SKM-1 treated with dmso at 0.1 percent for 144 hours (cell line): Measurements from ENCODE around the gene UGT1A10.
"Not testable (repeated sequence)": the region's sequence is repeated elsewhere in the genome, so short reads cannot be mapped to it uniquely, and the experiment has no call there.

Experiments
- DNase-seq: peaks from one replicate; lab custom pipeline; 2025; ENCODE audit not compliant: unreplicated experiment; lab: John Stamatoyannopoulos, UW

UGT1A10 gene

GRCh38 chr2:233655043-233655442, 18.8 kb downstream of the UGT1A10 start:
- no peak for DNase-seq

- not testable (repeated sequence) for DNase-seq
These were observed 19.7 kb downstream of the UGT1A10 start for GRCh38 chr2:233655943-233656342.

GRCh38 chr2:233656443-233656842, 20.2 kb downstream of the UGT1A10 start:
- DNase-seq: no peak

- no peak for DNase-seq
These were observed 22.4 kb downstream of the UGT1A10 start for GRCh38 chr2:233658610-233659009.

GRCh38 chr2:233663911-233664310, 27.7 kb downstream of the UGT1A10 start:
- DNase-seq: no peak

GRCh38 chr2:233668605-233669260, 32.5 kb downstream of the UGT1A10 start:
- no peak for DNase-seq

GRCh38 chr2:233671290-233672161, 35.3 kb downstream of the UGT1A10 start, which contains the start of gene UGT1A9:
UGT1A9 (plus strand) TSS chr2:233671898; CDS start chr2:233671935, 37 bp downstream.
- DNase-seq: no peak

GRCh38 chr2:233672886-233673285, 36.6 kb downstream of the UGT1A10 start:
- no peak for DNase-seq

- no peak for DNase-seq
These were observed 37.6 kb downstream of the UGT1A10 start for GRCh38 chr2:233673896-233674295.

- no peak for DNase-seq
These were observed 38.1 kb downstream of the UGT1A10 start for GRCh38 chr2:233674314-233674713.

- no peak for DNase-seq
These were observed 38.7 kb downstream of the UGT1A10 start for GRCh38 chr2:233674995-233675394.

GRCh38 chr2:233676046-233676445, 39.8 kb downstream of the UGT1A10 start:
- DNase-seq: no peak

- DNase-seq: no peak
These were observed 42.9 kb downstream of the UGT1A10 start for GRCh38 chr2:233679196-233679595.

- no peak for DNase-seq
These were observed 44.3 kb downstream of the UGT1A10 start for GRCh38 chr2:233680361-233681045.

GRCh38 chr2:233681521-233682099, 45.4 kb downstream of the UGT1A10 start, which contains the start of gene UGT1A7:
UGT1A7 (plus strand) TSS chr2:233681901; CDS start chr2:233681938, 37 bp downstream.
- DNase-seq: no peak

- no peak for DNase-seq
These were observed 48.4 kb downstream of the UGT1A10 start for GRCh38 chr2:233684640-233685039.

GRCh38 chr2:233686928-233687327, 50.7 kb downstream of the UGT1A10 start:
- no peak for DNase-seq

GRCh38 chr2:233688341-233688740, 52.1 kb downstream of the UGT1A10 start:
- DNase-seq: no peak

- DNase-seq: no peak
These were observed 52.8 kb downstream of the UGT1A10 start for GRCh38 chr2:233689031-233689430.

GRCh38 chr2:233689501-233689900, 53.3 kb downstream of the UGT1A10 start:
- DNase-seq: no peak

GRCh38 chr2:233690444-233690843, 54.2 kb downstream of the UGT1A10 start:
- DNase-seq: no peak
